SH-SY5Y (cell line): ENCODE results near the gene TCP11.

Experiments used
- GATA2 ChIP-seq: IDR thresholded peaks from 2 replicates; pipeline ENCODE4 v1.6.1; 2011; ENCODE audit warnings: mild to moderate bottlenecking, low read depth, low read length
- GATA3 ChIP-seq: IDR thresholded peaks from 2 replicates; pipeline ENCODE4 v1.6.1; 2011; ENCODE audit warnings: low read depth, mild to moderate bottlenecking, low read length, moderate library complexity

GRCh38 chr6:35154947-35155346 lies 13.8 kb upstream of the TCP11 start:
- TF ChIP-seq GATA2 (no peak), GATA3 (no peak)
